DND-41 (cell line): ENCODE data around the gene LGI1.

Source experiments
- ATAC-seq: fragments of 200-7000 bp; cut with Tn5 transposase; 3 replicates; pipeline ENCODE4 v1.9.1; 2021; ENCODE audit warnings: low read depth; ENCODE audit not compliant: insufficient read depth
- DNase-seq: peaks from one replicate; pipeline ENCODE4 v3.0.0-alpha.2; 2020
- H2AFZ ChIP-seq: 2 replicates; pipeline ENCODE4 v1.6.0; 2012; ENCODE audit warnings: low read depth, low read length
- H3K27ac ChIP-seq: 2 replicates; pipeline ENCODE4 v1.5.1; 2012; ENCODE audit warnings: low read length, inconsistent platforms
- H3K27me3 ChIP-seq: fragments of 200-600 bp; sonication (generic); 2 replicates; pipeline ENCODE4 v1.6.0; 2012; ENCODE audit warnings: low read length, mild to moderate bottlenecking, inconsistent platforms; ENCODE audit not compliant: insufficient read depth, poor library complexity
- H3K36me3 ChIP-seq: 2 replicates; pipeline ENCODE4 v1.5.1; 2012; ENCODE audit warnings: low read length, inconsistent platforms; ENCODE audit not compliant: insufficient read depth
- H3K4me1 ChIP-seq: 2 replicates; pipeline ENCODE4 v1.5.1; 2012; ENCODE audit warnings: mild to moderate bottlenecking, low read length; ENCODE audit not compliant: insufficient read depth
- H3K4me2 ChIP-seq: 2 replicates; pipeline ENCODE4 v1.6.0; 2012; ENCODE audit warnings: mild to moderate bottlenecking, moderate library complexity, low read length, inconsistent platforms; ENCODE audit not compliant: insufficient read depth
- H3K4me3 ChIP-seq, 2 experiments: fragments of 200-600 bp in 1 of 2; shearing (Covaris generic) in 1 of 2; 2 replicates each; pipeline ENCODE4 v1.5.1; 2012 to 2016; ENCODE audit warnings: inconsistent platforms in 2 of 2, low read length in 2 of 2, mild to moderate bottlenecking in 2 of 2, low read depth in 1 of 2, moderate library complexity in 1 of 2
- H3K79me2 ChIP-seq: 2 replicates; pipeline ENCODE4 v1.6.0; 2012; ENCODE audit warnings: low read length, inconsistent platforms; ENCODE audit not compliant: insufficient read depth
- H3K9ac ChIP-seq: 2 replicates; pipeline ENCODE4 v1.6.0; 2012; ENCODE audit warnings: low read depth, mild to moderate bottlenecking, inconsistent platforms, low read length, moderate library complexity
- H3K9me3 ChIP-seq: 2 replicates; pipeline ENCODE4 v1.5.1; 2012; ENCODE audit warnings: low read length, moderate library complexity, mild to moderate bottlenecking, inconsistent platforms; ENCODE audit not compliant: insufficient read depth, severe bottlenecking
- H4K20me1 ChIP-seq: 2 replicates; pipeline ENCODE4 v1.6.0; 2012; ENCODE audit warnings: low read length; ENCODE audit not compliant: insufficient read depth
- CTCF ChIP-seq: IDR thresholded peaks from 2 replicates; pipeline ENCODE4 v1.5.1; 2012; ENCODE audit warnings: borderline replicate concordance, low read length, moderate library complexity, mild to moderate bottlenecking; ENCODE audit not compliant: poor library complexity, severe bottlenecking; ENCODE audit errors: extremely low read depth
- EZH2 ChIP-seq: IDR thresholded peaks from 3 replicates; pipeline ENCODE4 v1.6.1; 2012; ENCODE audit warnings: borderline replicate concordance, low read depth, mild to moderate bottlenecking, moderate library complexity, low read length, inconsistent platforms; ENCODE audit not compliant: severe bottlenecking

LGI1 gene

DNA sequence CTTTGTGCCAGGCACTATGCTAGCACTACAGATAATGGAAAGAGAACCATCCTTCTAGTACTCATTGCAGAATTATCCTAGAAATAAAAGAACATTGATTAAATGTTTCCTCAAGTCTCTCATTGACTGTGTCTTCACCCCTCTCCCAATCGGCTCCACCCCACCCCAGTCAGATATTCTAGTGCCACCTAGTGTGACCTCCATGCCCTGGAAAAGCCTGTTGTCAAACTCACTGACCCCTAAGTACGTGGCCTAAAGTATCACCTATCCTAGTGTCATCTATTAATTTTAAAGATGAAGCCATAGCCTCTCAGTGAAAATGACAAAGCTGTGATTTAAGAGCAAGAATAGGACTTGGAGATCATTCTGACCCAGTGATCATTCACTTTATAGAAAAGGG is 26.3 kb downstream of the LGI1 start:
- Histone ChIP-seq H2AFZ (no peak overlapping the region), H3K4me2 (no peak overlapping the region), H3K9ac (no peak overlapping the region), H3K36me3 (no peaks in the 10 kb centered on the region), H3K4me3 (no peak overlapping the region), H3K4me1 (no peaks in the 10 kb centered on the region), H3K27me3 (no peaks in the 10 kb centered on the region), H4K20me1 (no peaks in the 10 kb centered on the region), H3K27ac (no peak overlapping the region), H3K79me2 (no peaks in the 10 kb centered on the region), H3K9me3 (no peaks in the 10 kb centered on the region)
- DNase-seq: no peak
- no peak for ATAC-seq
- no peak for TF ChIP-seq CTCF
- TF ChIP-seq EZH2: no peak

GRCh38 chr10:93788413-93789208 is 30.9 kb downstream of the LGI1 start:
- Histone ChIP-seq H3K9me3 (no peaks in the 10 kb centered on the region), H4K20me1 (no peaks in the 10 kb centered on the region), H3K27me3 (no peaks in the 10 kb centered on the region), H3K4me3 (no peak overlapping the region), H3K4me2 (no peak overlapping the region), H3K9ac (no peak overlapping the region), H3K79me2 (no peaks in the 10 kb centered on the region), H3K27ac (no peak overlapping the region), H3K4me1 (no peaks in the 10 kb centered on the region), H2AFZ (no peak overlapping the region), H3K36me3 (no peaks in the 10 kb centered on the region)
- ATAC-seq (no peak), DNase-seq (no peak)
- TF ChIP-seq EZH2: no peak
- no peak for TF ChIP-seq CTCF

- no peaks in the 10 kb centered on the region for H3K27me3 ChIP-seq
- no peak overlapping the region for H3K27ac ChIP-seq
- no peak overlapping the region for H3K9ac ChIP-seq
- DNase-seq (no peak), ATAC-seq (no peak)
- no peaks in the 10 kb centered on the region for H3K9me3 ChIP-seq
- H4K20me1 ChIP-seq: no peaks in the 10 kb centered on the region
- H3K36me3 ChIP-seq: no peaks in the 10 kb centered on the region
- H3K4me2 ChIP-seq: no peak overlapping the region
- no peaks in the 10 kb centered on the region for H3K4me1 ChIP-seq
- TF ChIP-seq CTCF: no peak
- TF ChIP-seq EZH2: no peak
- H3K79me2 ChIP-seq: no peaks in the 10 kb centered on the region
- H2AFZ ChIP-seq: no peak overlapping the region
- no peak overlapping the region for H3K4me3 ChIP-seq
Observed at GRCh38 chr10:93790439-93790838, 32.7 kb downstream of the LGI1 start.
